H54 (cell line): ENCODE data around the gene SGCG.

Source experiments
- DNase-seq: peaks from one replicate; pipeline ENCODE4 v3.0.0; 2011; ENCODE audit warnings: low spot score, mixed read lengths; ENCODE audit not compliant: insufficient read length
- FAIRE-seq: peaks from 3 replicates; lab custom pipeline; 2011; peaks lifted over from hg19 to GRCh38; lab: Jason Lieb, UNC
- POLR2A ChIP-seq: IDR thresholded peaks from 2 replicates; pipeline ENCODE4 v1.6.1; 2011; ENCODE audit warnings: low read depth, mild to moderate bottlenecking, low read length

Gene SGCG

DNA sequence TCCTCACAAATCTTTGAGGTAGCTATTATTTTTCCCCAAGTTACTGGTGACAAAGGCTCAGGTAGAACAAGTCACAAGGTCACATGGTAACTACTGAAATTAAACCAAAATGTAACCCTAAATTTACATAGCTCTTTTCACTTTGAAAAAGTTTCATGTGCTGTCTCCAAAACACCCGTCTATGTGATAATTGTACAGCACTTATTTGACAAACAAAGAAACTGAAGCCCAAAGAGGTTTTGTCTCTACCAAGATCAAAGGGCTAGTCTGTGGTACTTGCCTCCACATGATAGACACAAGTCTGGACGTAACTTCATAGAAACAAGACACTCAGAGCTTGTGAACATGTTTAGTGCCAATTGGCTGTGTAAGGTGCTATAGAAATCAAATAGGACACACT lies 144.4 kb downstream of the SGCG start:
- FAIRE-seq (no peak), DNase-seq (no peak)
- TF ChIP-seq POLR2A: no peak

DNA sequence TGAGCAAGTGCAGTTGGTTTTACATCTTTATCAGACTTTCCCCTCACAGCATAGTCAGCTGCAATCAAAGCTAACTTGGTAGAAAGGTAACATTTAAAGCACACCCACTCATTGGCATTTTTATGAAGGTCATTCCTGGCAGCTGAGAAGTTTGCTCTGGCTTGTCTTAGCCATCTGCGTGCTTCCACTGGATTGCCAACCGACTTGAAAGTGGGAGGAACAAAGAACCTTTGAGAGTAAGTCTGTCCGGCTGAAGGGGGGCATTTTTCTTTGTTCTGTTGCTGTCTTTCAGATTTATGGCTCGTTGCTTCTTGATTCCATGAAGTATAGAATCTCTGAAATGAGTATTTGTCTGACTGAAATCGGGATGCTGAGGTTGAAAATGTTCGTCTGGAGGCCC lies 149.6 kb downstream of the SGCG start:
- no peak for FAIRE-seq
- no peak for DNase-seq
- TF ChIP-seq POLR2A: no peak

DNA sequence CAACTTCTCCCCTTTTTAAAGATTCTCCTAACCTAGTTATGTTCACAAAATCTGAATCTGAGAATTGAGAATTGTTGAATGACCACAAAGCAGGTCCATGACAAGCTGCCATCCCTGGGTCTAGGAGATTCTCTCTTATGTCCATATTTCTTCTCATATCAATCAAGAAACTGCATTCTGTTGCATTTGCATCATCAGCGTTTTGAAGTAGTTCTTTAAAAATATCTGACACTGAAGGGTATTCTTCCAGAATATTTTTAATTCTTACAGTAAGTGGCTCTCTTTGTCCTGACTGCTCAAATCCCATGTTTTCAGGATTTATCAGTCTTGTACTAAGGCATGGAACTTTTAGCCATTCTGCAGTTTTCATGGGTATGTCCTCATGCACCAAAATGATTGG lies 158.4 kb downstream of the SGCG start:
- TF ChIP-seq POLR2A: no peak
- no peak for DNase-seq
- FAIRE-seq: no peak

DNA sequence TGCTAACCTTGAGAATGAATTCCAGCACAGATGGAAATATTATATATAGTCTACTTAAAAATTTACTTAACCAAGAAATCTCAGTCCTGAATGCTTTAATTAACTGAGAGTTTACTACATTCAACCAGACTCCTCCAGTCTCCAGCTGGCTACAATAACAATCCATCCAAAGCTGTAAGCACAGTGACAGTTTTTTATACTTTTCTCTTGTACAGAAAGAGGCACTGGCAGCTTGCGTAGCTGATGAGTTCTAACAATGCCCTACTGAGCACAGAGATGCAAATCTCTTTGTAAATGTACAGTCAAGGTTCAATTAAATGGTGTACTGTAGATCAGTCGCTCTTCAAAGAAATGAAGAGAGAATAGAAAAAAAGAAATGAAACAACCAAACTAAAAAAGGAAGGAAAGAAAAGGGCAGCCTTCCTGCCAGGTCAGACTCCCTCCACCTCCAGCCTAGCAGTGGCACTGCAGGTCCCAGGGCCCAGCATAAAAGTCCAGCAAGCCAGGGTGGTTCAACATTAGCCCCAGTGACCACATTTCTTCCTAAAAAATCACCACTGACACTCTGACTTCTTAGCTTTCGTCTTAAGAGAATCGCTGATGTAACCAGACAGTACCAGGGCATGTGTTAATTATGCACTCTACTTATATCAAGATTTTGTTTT lies 164.3 kb downstream of the SGCG start:
- no peak for DNase-seq
- no peak for FAIRE-seq
- TF ChIP-seq POLR2A: no peak

DNA sequence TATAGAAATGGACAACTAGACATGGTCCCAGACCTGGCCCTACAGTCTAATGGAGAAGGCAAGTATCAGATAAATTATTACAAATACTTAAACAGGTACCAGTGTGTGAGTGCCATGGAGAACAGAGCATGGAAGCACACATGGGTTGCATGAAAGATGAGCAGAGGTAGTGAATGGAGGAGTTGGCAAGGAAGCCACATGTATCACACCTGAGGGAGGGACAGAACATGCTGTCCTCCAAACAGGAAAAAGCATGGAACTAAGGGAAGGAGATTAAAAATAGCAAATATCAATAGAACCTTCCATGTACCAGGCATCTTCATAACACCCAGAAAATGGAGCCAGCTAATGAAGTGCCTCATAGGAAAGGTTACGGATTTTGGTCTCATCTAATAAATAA lies 166.8 kb downstream of the SGCG start:
- TF ChIP-seq POLR2A: no peak
- FAIRE-seq (no peak), DNase-seq (no peak)

DNA sequence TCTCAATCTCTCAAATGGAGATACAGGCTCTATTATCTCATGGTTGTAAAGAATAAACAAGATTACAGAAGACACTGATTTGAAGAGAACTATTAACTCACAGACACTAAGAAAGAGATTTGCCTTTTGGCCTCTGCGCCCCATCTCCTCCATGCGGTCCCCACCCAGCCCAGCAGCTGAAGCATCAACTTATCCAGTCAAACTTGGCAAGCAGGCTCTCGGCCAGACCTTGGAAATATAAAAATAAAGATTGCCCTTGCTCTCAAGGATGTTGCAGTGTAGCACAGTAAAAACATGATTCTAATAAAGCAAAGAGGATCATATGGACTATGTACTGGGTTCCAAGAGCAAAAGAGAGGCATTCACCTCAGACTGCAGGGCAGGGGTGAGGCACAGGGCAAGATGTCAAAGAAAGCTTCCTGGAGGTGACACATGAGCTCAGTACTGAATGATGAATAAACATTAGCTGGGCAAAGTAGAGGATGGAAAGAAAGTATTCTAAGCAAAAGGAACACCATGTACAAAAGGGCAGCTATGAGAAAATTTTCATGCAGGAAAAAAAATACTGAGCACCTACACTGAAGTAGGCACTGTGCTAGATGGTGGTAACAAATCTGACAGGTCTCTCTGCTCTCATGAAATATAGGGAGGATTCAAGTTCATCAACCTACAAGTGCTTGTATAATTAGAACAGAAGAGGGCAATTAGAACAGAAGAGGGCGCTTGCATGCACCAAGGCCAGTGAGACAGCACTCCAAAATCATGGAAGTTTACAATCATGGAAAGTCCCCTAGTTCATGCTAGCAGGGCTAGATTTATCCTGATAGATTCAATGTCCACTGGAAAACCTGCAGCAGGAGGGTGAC lies 167.7 kb downstream of the SGCG start:
- TF ChIP-seq POLR2A: no peak
- no peak for DNase-seq
- no peak for FAIRE-seq

DNA sequence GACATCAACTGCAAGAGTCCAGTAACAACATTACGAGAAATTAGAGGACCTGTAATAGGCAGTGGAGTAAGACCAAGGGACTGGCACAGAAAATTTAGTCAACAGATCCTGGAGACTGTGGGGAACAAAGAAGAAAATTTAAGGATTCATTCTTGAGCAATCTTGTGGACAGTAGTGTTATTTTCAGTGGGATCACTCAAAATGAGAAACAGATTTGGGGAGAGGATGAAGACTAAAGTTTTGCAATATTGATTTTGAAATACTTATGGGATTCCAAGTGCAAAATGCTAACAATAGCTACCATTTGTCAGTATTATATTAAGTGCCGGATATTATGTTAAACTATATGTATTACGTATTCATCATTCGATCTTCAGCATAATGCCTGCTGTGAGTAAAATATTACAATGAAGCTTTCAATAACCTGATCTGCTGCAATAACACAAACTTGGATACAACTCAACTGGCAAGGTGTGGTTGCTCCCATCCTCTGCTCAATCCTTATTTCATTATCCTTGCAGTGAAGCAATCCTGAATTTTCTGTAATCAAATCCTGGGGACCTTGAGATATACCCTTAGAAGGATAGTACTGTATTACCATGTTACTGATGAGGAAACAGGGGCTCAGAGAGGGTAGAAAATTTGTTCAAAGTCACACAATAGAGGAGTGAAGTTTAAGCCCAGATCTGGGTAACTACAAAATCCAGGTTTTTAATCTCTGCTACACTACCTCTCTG lies 168.6 kb downstream of the SGCG start:
- no peak for FAIRE-seq

DNA sequence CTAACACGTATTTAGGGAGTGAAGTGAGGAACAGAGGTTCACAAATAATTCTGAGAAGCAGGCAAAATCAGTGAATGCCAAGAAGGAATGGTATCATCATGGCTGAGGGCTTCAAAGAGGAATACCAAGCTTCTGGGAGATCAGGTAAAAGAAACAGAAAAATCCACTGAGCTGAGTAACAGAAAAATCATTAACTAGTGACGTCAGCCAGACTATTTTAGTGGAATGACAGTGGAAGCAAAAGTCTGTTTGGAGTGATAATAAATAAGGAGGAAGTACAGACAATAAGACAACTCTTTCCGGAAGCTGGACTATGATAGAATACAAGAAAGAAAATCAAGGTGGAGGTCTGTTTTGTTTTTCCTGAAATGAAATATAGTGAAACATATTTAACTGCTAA lies 169.2 kb downstream of the SGCG start:
- DNase-seq (no peak), FAIRE-seq (no peak)
- TF ChIP-seq POLR2A: no peak

More for the DNA sequence above, 168.6 kb downstream of the SGCG start:
- TF ChIP-seq POLR2A: no peak
- no peak for DNase-seq

DNA sequence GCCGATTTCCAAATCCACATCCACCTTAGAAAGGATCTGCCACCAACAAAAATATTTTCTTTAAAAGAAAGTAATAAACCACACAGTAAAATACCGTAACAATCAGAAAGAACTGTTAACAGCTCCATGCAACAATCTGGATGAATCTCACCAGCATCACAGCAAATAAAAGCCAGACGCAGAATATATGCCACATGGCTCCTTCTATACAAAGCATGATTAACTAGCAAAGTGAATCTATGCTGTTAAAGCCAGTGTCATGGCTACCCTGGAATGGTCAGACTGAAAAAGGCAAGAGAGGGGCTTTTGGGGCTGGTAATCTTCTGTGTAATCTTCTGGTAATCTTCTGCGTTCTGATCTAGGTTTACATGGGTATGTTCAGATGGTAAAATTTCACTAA lies 171.4 kb downstream of the SGCG start:
- TF ChIP-seq POLR2A: no peak
- no peak for FAIRE-seq
- DNase-seq: no peak

DNA sequence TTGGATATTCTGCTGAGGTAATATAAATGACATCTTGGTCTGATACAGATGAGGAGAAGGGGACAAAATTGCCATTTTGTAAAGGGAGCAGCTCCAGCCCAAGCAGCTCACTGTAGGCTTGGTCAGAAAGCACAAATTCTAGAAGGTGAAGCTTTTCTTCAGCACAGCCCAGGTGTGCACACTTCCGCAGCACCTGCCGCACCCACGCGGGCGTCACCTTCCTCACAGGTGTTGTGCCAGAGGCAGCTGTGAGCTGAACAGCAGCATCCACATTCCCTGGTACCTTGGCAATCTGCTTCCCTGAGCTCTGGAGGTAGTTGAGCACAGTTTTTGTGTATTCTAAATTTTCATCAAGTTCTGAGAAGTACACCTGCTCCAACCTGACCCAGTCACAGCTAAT lies 173.7 kb downstream of the SGCG start:
- no peak for TF ChIP-seq POLR2A
- DNase-seq (no peak), FAIRE-seq (no peak)

DNA sequence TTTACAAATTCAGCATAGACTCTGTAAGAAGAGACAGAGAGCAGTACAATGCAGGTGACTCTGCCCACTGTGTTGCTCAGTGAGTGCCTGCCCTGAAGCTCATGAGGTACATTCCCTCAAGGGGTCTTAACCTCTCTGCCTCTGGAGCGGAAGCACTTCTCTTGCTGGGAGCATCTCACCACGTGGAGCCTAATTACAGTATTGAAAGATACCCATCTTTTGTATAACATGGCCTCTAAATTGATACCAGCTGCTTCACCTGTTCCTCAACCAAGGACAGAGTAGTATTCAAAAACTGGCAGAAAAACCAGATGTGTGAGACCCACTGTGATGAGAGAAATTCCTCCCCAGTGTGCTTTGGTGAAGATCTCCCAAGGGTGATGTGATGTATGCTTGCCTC lies 175.6 kb downstream of the SGCG start:
- no peak for DNase-seq
- no peak for FAIRE-seq
- TF ChIP-seq POLR2A: no peak

DNA sequence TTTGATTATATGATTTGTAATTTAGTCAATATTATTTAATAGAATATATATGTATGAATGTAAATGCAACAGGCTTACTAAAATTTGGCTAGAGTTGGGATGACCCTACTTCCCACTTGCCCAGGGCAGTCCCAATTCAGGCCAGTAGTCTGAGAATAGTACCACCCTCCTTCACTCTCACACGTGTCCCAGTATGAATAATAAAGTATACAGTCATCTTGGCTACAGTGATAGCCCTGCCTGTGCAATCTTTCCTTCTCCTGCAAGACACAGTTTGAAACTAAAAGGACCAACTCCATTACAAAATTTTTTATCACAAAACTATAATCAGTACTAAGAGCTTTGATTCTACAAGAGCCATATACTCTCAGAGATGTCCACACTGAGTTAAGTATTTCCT lies 176.6 kb downstream of the SGCG start:
- FAIRE-seq: no peak
- DNase-seq: no peak
- TF ChIP-seq POLR2A: no peak

DNA sequence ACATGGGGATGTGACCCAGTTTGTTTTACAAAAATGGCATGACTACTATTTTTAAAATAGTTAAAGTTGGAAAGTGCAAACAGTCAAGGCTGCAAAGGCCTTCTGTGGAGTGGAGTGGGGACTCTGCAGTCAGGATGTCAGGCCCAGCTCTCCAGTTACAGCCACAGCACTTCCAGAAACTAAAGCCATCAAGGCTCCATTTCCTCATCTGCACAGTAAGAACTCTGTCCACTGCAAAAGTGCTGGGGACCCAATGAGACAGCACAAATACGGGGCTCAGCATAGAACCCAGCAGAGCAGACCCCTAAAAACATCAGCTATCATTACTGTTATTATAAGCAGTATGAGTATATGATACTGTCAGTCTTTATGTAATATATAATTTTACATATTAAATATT lies 179.1 kb downstream of the SGCG start:
- DNase-seq (no peak), FAIRE-seq (no peak)
- no peak for TF ChIP-seq POLR2A

DNA sequence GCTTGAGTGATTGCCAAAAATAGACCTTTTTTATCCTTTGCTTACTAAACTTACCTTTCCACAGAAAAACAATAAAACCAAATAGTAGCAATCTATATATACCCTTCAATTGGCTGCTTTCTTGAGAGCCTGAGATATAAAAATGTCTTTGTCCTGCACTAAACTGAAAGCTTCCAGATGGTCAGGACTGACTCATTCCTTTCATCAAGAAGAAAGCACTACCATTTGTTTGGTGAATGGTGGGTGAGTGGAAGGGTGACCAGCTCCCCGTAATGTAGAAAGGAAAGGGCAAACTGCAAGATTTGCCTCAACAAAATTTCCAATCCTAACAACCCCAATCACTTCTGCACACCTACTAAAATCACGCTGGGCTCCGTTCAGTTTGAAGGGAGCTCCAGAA lies 184.9 kb downstream of the SGCG start:
- DNase-seq (no peak), FAIRE-seq (no peak)
- TF ChIP-seq POLR2A: no peak
